Measurements from ENCODE around the gene C11orf65.
"Not testable (repeated sequence)": the region's sequence is repeated elsewhere in the genome, so short reads cannot be mapped to it uniquely, and the experiment has no call there.

Gene C11orf65

DNA sequence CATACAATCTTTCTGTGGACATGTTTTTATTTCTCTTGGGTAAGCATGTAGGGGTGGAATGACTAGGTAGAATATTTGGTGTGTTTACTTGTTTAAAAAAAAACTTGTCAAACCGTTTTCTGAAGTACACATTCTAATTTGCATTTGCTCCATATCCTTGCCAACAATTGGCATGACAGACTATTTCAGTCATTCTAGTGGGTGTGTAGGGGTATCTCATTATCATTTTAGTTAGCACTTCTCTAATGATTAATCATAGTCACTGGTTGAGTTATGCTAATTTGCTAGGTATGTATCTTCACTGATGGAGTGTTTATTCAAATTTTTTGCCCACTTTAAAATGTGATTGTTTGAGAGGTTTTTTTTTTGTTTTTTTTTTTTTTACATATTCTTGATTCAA lies 64.3 kb downstream of the C11orf65 start:
- TF ChIP-seq CTCF (IDR thresholded peaks at IDR 0.05; ENCODE audit: low read depth, low read length) = no peak
- no peak for DNase-seq (ENCODE audit: low read depth in 2 of 2)
- H3K4me3 ChIP-seq (replicated peaks in 1 of 2; ENCODE audit: low read depth in 2 of 2, low read length in 2 of 2) = no peak overlapping the region

DNA sequence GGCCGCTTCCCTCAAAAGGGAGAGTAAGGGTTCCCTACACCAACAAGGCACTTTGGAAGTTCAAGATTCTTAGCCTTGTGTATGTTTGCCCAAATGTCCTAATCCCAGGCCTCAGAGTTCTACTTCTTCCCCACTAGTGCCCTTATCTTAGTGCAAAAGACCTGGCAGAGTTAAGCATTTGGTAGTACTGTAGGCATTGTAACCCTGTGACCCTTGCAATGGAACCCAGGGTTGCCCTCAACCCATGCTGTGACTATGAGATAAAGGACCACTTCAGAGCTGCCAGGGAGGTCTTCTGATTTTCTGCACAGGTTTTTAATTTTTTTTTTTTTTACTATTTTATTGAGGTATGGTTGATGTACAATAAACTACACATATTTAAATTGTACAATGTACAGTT lies 65.1 kb downstream of the C11orf65 start:
- DNase-seq (ENCODE audit: low read depth in 2 of 2) = no peak
- no peak overlapping the region for H3K4me3 ChIP-seq (replicated peaks in 1 of 2; ENCODE audit: low read depth in 2 of 2, low read length in 2 of 2)
- TF ChIP-seq CTCF (IDR thresholded peaks at IDR 0.05; ENCODE audit: low read depth, low read length) = no peak

- DNase-seq (ENCODE audit: low read depth in 2 of 2) = no peak
- TF ChIP-seq CTCF (IDR thresholded peaks at IDR 0.05; ENCODE audit: low read depth, low read length) = no peak
- no peak overlapping the region for H3K4me3 ChIP-seq (replicated peaks in 1 of 2; ENCODE audit: low read depth in 2 of 2, low read length in 2 of 2)
Measured at GRCh38 chr11:108398439-108398838, 68.9 kb downstream of the C11orf65 start.

- H3K4me3 ChIP-seq (replicated peaks in 1 of 2; ENCODE audit: low read depth in 2 of 2, low read length in 2 of 2); DNase-seq (ENCODE audit: low read depth in 2 of 2): not testable (repeated sequence)
Measured at GRCh38 chr11:108396672-108397071, 70.7 kb downstream of the C11orf65 start.

GRCh38 chr11:108394744-108395284 lies 72.5 kb downstream of the C11orf65 start:
- TF ChIP-seq CTCF (IDR thresholded peaks at IDR 0.05; ENCODE audit: low read depth, low read length) = no peak
- H3K4me3 ChIP-seq (replicated peaks in 1 of 2; ENCODE audit: low read depth in 2 of 2, low read length in 2 of 2) = no peak overlapping the region
- no peak for DNase-seq (ENCODE audit: low read depth in 2 of 2)

GRCh38 chr11:108393046-108393445 lies 74.3 kb downstream of the C11orf65 start:
- TF ChIP-seq CTCF (IDR thresholded peaks at IDR 0.05; ENCODE audit: low read depth, low read length) = no peak
- no peak overlapping the region for H3K4me3 ChIP-seq (replicated peaks in 1 of 2; ENCODE audit: low read depth in 2 of 2, low read length in 2 of 2)
- no peak for DNase-seq (ENCODE audit: low read depth in 2 of 2)

DNA sequence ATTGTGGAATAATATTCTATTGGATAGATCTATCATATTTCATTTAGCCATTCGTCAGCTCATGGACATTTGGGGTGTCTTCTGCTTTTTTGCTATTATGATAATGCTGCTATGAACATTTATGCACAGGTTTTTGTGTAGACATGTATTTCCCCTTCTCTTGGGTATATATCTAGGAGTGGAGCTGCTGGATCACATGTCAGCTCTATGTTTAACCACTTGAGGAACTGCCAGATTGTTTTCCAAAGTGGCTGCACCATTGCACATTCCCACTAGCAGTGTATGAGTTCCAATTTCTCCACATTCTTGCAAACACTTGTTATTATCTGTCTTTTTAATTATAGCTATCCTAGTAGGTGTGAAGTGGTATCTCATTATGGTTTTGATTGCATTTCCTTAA lies 75.0 kb downstream of the C11orf65 start:
- TF ChIP-seq CTCF (IDR thresholded peaks at IDR 0.05; ENCODE audit: low read depth, low read length) = no peak
- DNase-seq (ENCODE audit: low read depth in 2 of 2) = no peak
- H3K4me3 ChIP-seq (replicated peaks in 1 of 2; ENCODE audit: low read depth in 2 of 2, low read length in 2 of 2) = no peak overlapping the region

All from cardiac fibroblast (primary cell).